ENCODE results near the gene TAF11L13.

Gene TAF11L13

GRCh38 chr5:17680737-17681136, 48.8 kb downstream of the TAF11L13 start:
- no peak for DNase-seq
